ENCODE data around the gene KBTBD7. TPM values are rescaled to one million over a fixed set of nuclear protein-coding genes. Genes with fewer than 3 reads are reported as not detected.

Gene KBTBD7
- total RNA-seq, 2 donors from 2014 or later: 4.8 to 6.7 TPM

DNA sequence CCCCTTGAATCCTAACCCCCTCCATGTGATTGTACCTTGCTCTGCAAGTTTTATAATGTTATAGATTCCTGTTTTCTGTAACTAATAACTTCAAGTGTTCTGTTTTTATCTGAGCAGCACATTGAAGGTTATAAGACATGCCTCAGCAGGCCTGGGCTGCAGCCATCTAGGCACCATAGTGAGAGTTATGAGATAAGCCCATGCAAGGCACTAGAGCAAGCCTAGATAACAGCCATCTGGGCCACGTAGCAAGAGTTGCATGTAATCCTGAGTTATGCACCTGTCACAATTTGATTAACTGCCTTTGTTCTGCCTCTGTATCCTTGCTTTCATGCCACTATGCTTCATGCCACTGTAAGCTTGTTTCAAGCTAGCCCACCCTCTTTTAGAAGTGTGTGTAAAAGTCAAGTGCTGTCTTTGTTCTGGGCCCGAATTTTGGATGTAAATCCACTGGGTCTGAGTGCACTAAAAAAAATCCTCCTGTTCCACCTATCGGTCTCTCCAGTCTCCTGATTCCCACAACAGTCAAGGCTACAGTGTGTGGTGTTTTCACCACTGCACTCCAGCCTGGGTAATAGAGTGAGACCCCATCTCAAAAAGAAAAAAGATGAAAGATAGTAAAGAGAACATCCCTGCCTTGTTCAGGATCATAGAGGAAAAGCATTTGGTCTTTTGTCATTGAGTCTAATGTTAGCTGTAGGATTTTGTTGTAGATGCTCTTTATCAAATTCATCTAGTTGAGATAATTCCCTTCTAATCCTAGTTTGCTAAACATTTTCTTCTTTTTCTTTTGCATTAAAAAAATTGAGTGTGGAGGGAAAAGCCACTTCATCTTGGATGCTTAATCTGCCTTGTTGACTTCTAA, 45.7 kb downstream of the KBTBD7 start:
- DNase-seq (no peak), ATAC-seq (no peak)
- intact Hi-C loops (cut with DNase I): no loop called here

DNA sequence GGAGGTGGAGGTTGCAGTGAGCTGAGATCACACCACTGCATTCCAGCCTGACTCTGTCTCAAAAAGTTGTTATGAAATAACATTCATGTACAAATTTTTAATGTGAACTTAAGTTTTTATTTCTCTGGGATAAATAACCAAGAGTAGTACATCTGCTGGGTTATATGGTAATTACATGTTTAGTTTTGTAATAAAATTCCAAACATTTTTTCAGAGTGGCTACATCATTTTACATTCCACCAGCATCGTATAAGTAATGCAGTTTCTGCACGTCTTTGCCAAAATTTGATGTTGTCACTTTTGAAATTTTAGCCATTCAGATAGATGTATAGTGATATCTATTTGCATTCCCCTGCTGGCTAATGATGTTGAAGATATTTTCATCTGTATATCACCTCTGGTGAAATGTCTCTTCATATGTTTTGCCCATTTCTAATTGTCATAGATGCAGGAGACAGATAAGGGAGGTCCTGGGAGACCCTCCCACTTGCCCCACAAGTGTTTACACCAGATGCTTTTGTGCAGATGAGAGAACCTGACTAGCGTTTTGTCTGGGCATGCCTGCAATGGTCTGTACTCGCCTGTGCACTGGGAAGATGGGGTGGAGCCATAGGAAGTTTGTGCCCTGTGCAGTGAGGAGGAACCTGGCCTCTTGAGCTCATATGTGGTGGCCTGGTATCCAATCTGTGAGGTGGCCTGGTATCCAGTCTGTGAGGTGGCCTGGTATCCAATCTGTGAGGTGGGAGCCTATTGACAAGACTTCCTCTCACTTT, 49.0 kb downstream of the KBTBD7 start:
- DNase-seq (no peak), ATAC-seq (no peak)
- intact Hi-C loops (cut with DNase I): no loop called here

DNA sequence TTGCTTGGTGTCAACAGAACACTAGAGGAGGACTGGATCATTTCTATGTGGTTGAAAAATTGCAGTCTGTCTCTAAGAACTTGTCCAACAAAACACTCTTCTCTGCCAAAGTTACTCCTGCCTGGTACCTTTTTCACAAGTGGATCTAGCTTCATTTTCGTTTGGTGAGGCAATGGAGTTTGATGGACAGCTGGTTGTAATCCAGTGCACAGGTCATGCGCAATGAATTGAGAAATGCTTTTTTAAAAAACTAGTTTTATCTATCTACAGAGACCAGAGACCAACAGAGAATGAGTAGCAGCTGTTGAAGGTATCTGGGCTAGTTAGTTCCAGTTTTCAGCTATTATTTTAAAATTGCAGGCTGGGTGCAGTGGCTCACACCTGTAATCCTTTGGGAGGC, 49.8 kb downstream of the KBTBD7 start:
- peak; percentile 47 to 70 for ATAC-seq

More for the DNA sequence above, 49.8 kb downstream of the KBTBD7 start:
- intact Hi-C loops (cut with DNase I): no loop called here
- no peak for DNase-seq

Other genes starting within 250 kb of the KBTBD7 start
- gene ELF1, start 175.3 kb downstream of the KBTBD7 start, total RNA-seq: 10 to 100 TPM; 40.1 to 50.7 TPM
- 10 to 100 TPM; 14.3 to 15.8 TPM for gene WBP4, start 133.1 kb downstream of the KBTBD7 start, total RNA-seq
- 1 to 10 TPM; 7.2 to 9.3 TPM for gene KBTBD6, start 61.8 kb downstream of the KBTBD7 start, total RNA-seq
- gene MTRF1, start 69.0 kb upstream of the KBTBD7 start, total RNA-seq: 10 to 100 TPM; 11.1 to 12.4 TPM
- gene NAA16, start 116.7 kb upstream of the KBTBD7 start, total RNA-seq: 10 to 100 TPM in 1 of 2 donors, 1 to 10 TPM in 1; 9.2 to 11.1 TPM